Lung (tissue), 12 donors: Measurements from ENCODE around the gene CGN. TPM values are rescaled to one million over a fixed set of nuclear protein-coding genes. Genes with fewer than 3 reads are reported as not detected.
A peak's percentile ranks its signal among the peaks of the same experiment; 100 is the strongest.

Experiments
- ATAC-seq: fragments of 200-7000 bp; cut with Tn5 transposase; one replicate; pipeline ENCODE4 v1.9.1; 2020; ENCODE audit warnings: moderate number of reproducible peaks; ENCODE audit not compliant: insufficient read depth, low FRiP score
- DNase-seq, 3 donors: peaks; one replicate each; pipeline ENCODE4 v3.0.0-alpha.2; 2013 to 2017
- H3K27ac ChIP-seq, 2 donors: one replicate each; pipeline ENCODE4 v1.5.1; 2013; ENCODE audit warnings: mild to moderate bottlenecking in 2 of 2, moderate library complexity in 2 of 2, control low read depth in 1 of 2, inconsistent platforms in 1 of 2, low read depth in 1 of 2, low read length in 1 of 2
- H3K27me3 ChIP-seq, 3 donors: one replicate each; pipeline ENCODE4 v1.5.1; 2013; ENCODE audit warnings: low read length in 2 of 3; ENCODE audit not compliant: control insufficient read depth in 3 of 3, insufficient read depth in 3 of 3
- H3K36me3 ChIP-seq, 4 donors: one replicate each; pipeline ENCODE4 v1.5.1; 2013; ENCODE audit warnings: low read length in 4 of 4, mild to moderate bottlenecking in 1 of 4, moderate library complexity in 1 of 4; ENCODE audit not compliant: control insufficient read depth in 4 of 4, insufficient read depth in 4 of 4
- H3K4me1 ChIP-seq, 5 donors: one replicate each; pipeline ENCODE4 v1.5.1; 2013; ENCODE audit warnings: low read length in 5 of 5, mild to moderate bottlenecking in 2 of 5, moderate library complexity in 1 of 5; ENCODE audit not compliant: control insufficient read depth in 5 of 5, insufficient read depth in 5 of 5
- H3K4me3 ChIP-seq: one replicate; pipeline ENCODE4 v1.5.1; 2013; ENCODE audit warnings: mild to moderate bottlenecking, control low read depth, moderate library complexity
- H3K9ac ChIP-seq, 2 donors: one replicate each; pipeline ENCODE4 v1.5.1; 2013; ENCODE audit warnings: low read length in 2 of 2, control low read depth in 1 of 2; ENCODE audit not compliant: insufficient read depth in 1 of 2
- H3K9me3 ChIP-seq, 4 donors: one replicate each; pipeline ENCODE4 v1.5.1; 2013; ENCODE audit warnings: low read length in 3 of 4, mild to moderate bottlenecking in 1 of 4, moderate library complexity in 1 of 4; ENCODE audit not compliant: control insufficient read depth in 4 of 4, insufficient read depth in 3 of 4
- CTCF ChIP-seq: IDR thresholded peaks from 2 replicates; pipeline ENCODE4 v1.5.1; 2012; ENCODE audit warnings: mild to moderate bottlenecking; ENCODE audit errors: control extremely low read depth, extremely low read depth
- WGBS, 2 donors: extraction: QIAGEN DNeasy Blood & Tissue Kit; methylation state at CpG; one replicate each; pipeline ENCODE4 v1.1.7; 2013; 5-methylcytosine and 5-hydroxymethylcytosine counted together
- polyA plus RNA-seq, 2 donors: library from polyadenylated mRNA; stranded (reverse); fragments of 200-250 nt; gene quantifications; one replicate each; pipeline ENCODE4 v1.2.1, GENCODE V29; 2013
- total RNA-seq, 2 donors: library from RNA; depleted of rRNA in 1 of 2; stranded (reverse); fragments of >200 nt in 1 of 2; gene quantifications; one replicate each; pipeline ENCODE4 v1.2.1, GENCODE V29; 2014 to 2021
- donor health status: control.
- donor health status: control.
- donor health status: Bipolar disorder and iron deficiency.
- donor health status: healthy.
- donor health status: DM: yes; HTN: yes; CAD: no.

The CGN gene
- total and polyA plus RNA-seq, 4 donors = 23.4 to 74.9 (median 36.8) TPM

GRCh38 chr1:151478923-151479322, 32.3 kb upstream of the CGN start:
- DNase-seq (no peak), ATAC-seq (no peak)
- 78 to 93% methylated on average over 2 of the region's 2 CpGs for WGBS, 2 donors
- peaks cover 0 to 2% (median 1%) of the 10 kb centered on the region in 4 donors for H3K9me3 ChIP-seq
- no peaks in the 10 kb centered on the region for H3K4me1 ChIP-seq
- no peak overlapping the region for H3K27ac ChIP-seq
- H3K36me3 ChIP-seq = no peaks in the 10 kb centered on the region
- no peak for TF ChIP-seq CTCF
- H3K27me3 ChIP-seq = peaks cover 0 to 2% (median 0%) of the 10 kb centered on the region in 3 donors
- H3K9ac ChIP-seq = no peak overlapping the region
- H3K4me3 ChIP-seq = no peak overlapping the region

- DNase-seq (no peak), ATAC-seq (no peak)
- Histone ChIP-seq H3K4me3 (no peak overlapping the region), H3K9me3 (peaks cover 0 to 2% (median 1%) of the 10 kb centered on the region in 4 donors), H3K27ac (no peak overlapping the region), H3K27me3 (peaks cover 0 to 2% (median 0%) of the 10 kb centered on the region in 3 donors), H3K36me3 (no peaks in the 10 kb centered on the region), H3K9ac (no peak overlapping the region), H3K4me1 (no peaks in the 10 kb centered on the region)
- no peak for TF ChIP-seq CTCF
- 83 to 86% methylated on average over 5 of the region's 5 CpGs for WGBS, 2 donors
Observed at GRCh38 chr1:151479462-151479861, 31.7 kb upstream of the CGN start.

- Histone ChIP-seq H3K9ac (no peak overlapping the region), H3K4me1 (no peaks in the 10 kb centered on the region), H3K9me3 (peaks cover 0 to 2% (median 1%) of the 10 kb centered on the region in 4 donors), H3K4me3 (no peak overlapping the region), H3K36me3 (no peaks in the 10 kb centered on the region), H3K27ac (no peak overlapping the region), H3K27me3 (peaks cover 0 to 2% (median 0%) of the 10 kb centered on the region in 3 donors)
- DNase-seq (no peak), ATAC-seq (no peak)
- 97 to 98% methylated on average over 1 of the region's 1 CpG for WGBS, 2 donors
- no peak for TF ChIP-seq CTCF
Observed at GRCh38 chr1:151482017-151482416, 29.2 kb upstream of the CGN start.

- ATAC-seq (no peak), DNase-seq (peak in 1 of 3 donors; percentile 51)
- no peaks in the 10 kb centered on the region for H3K4me1 ChIP-seq
- no peaks in the 10 kb centered on the region for H3K27me3 ChIP-seq
- H3K27ac ChIP-seq = no peak overlapping the region
- peaks cover 0 to 2% (median 1%) of the 10 kb centered on the region in 4 donors for H3K9me3 ChIP-seq
- 77 to 78% methylated on average over 5 of the region's 5 CpGs for WGBS, 2 donors
- no peak for TF ChIP-seq CTCF
- H3K36me3 ChIP-seq = no peaks in the 10 kb centered on the region
- no peak overlapping the region for H3K9ac ChIP-seq
- no peak overlapping the region for H3K4me3 ChIP-seq
Observed at GRCh38 chr1:151485685-151486255, 25.4 kb upstream of the CGN start.
